GM12891 (cell line): Measurements from ENCODE around the gene HMGCS1.

Source experiments
- PAX5 ChIP-seq: IDR thresholded peaks from 2 replicates; pipeline ENCODE4 v1.6.1; 2011; ENCODE audit warnings: low read length, moderate library complexity, mild to moderate bottlenecking; ENCODE audit not compliant: insufficient read depth, severe bottlenecking
- POLR2A ChIP-seq: IDR thresholded peaks from 2 replicates; pipeline ENCODE4 v1.6.1; 2011; ENCODE audit warnings: low read depth, low read length, control low read depth
- POLR2AphosphoS5 ChIP-seq: IDR thresholded peaks from 2 replicates; pipeline ENCODE4 v1.6.1; 2011; ENCODE audit warnings: low read depth, low read length, control low read depth
- POU2F2 ChIP-seq: IDR thresholded peaks from 2 replicates; pipeline ENCODE4 v1.6.1; 2011; ENCODE audit warnings: low read depth, mild to moderate bottlenecking, control low read depth, low read length, moderate library complexity
- SPI1 ChIP-seq: IDR thresholded peaks from 2 replicates; pipeline ENCODE4 v1.6.1; 2011; ENCODE audit warnings: low read depth, low read length, control low read depth
- TAF1 ChIP-seq: IDR thresholded peaks from 2 replicates; pipeline ENCODE4 v1.6.1; 2011; ENCODE audit warnings: low read depth, low read length, control low read depth

GRCh38 chr5:43309637-43310036, 3.6 kb downstream of the HMGCS1 start:
- TF ChIP-seq POLR2AphosphoS5 (no peak), TAF1 (no peak), POLR2A (no peak), SPI1 (no peak), POU2F2 (no peak), PAX5 (no peak)
